ENCODE data around the gene ARHGAP4.

Gene ARHGAP4

GRCh38 chrX:153882086-153882498, 44.0 kb downstream of the ARHGAP4 start:
- DNase-seq (ENCODE audit: low spot score), result peak; percentile 24

GRCh38 chrX:153881281-153881680, 44.8 kb downstream of the ARHGAP4 start:
- no peak for DNase-seq (ENCODE audit: low spot score)

- no peak for DNase-seq (ENCODE audit: low spot score)
Measured at GRCh38 chrX:153880440-153880815, 45.6 kb downstream of the ARHGAP4 start.

DNA sequence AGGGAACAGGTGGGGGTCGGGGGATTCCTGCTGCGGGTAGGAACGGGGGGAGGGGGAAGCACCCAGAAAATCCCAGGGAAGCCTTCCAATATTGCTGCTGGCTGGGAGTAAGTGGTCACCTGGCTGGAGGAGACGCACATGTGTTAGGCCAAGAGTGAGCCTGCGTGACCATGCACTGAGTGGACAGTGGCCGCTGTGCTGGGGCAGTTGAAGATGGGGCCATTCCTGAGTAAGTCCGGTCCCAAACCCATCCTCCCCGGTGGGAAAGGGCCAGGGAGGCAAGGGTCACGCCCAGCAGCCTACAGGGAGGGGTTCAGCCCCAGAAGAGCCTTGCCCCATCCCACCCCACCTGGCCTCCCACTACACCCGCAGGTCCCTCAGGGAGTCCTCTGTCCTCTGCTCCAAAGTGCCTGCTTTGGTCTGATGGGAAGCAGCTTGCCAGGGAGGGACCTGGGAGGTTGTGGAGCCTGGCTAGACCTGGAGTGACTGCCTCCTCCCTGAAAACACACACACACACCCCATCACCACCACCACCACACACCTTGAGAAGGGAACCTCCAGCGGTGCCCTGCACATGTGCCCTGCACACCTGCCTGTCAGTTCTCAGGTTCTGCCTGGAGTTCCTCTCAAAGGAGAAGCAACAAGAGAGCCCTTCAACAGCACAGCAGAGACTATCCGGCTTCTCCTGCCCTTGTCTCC, 46.2 kb downstream of the ARHGAP4 start:
- DNase-seq (ENCODE audit: low spot score), result no peak

GRCh38 chrX:153878969-153879653, 47.0 kb downstream of the ARHGAP4 start:
- no peak for DNase-seq (ENCODE audit: low spot score)

DNA sequence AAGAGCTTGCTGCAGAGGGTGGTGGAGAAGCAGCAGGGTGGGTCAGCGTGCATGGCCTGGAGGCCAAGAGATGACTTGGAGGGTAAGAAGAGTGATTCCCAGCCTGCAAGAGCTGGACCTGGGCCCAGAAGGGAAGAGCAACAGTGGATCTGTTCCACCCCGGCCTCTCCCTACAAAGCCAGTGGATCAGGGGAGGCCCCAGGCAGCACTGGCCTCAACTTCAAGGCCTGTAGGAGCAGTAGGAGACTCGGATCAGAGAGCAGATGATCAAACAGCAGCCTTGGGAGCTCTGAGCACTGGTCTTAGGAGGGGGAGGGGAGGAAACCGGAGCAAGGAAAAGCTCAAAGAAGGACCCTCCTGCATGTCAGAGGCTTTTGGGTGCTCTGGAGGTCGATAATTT, 47.7 kb downstream of the ARHGAP4 start:
- no peak for DNase-seq (ENCODE audit: low spot score)

DNA sequence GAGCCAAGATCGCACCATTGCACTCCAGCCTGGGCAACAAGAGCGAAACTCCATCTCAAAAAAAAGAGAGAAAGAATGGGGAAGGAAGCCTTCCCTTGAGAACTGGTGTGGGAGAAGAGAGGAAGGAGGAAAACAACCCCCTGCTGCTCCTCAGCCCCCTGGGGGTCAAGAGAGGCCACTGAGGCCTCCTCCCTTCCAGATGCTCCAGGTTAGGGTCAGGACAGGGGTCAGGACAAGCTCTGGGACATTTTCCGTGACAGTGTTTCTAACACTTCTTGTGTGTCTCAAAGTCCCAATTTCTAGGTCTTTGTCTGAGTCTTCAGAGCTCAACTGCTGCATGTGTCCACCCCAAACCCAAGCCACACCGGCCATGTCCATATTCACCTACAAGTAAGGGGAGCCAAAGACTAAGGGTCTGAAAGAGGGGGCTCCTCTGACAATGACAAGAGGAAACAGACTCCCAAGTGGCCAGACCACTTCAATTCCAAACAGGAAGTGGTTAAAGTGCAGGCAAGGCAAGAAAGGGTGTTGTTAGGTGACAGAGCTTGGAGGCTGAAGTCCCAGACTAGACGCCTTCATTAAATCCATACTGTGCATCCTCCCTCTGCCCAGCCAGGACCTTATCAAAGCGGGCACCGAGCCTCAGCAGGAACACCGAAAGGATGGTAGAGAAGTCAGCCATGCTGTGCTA, 48.3 kb downstream of the ARHGAP4 start:
- no peak for DNase-seq (ENCODE audit: low spot score)

DNA sequence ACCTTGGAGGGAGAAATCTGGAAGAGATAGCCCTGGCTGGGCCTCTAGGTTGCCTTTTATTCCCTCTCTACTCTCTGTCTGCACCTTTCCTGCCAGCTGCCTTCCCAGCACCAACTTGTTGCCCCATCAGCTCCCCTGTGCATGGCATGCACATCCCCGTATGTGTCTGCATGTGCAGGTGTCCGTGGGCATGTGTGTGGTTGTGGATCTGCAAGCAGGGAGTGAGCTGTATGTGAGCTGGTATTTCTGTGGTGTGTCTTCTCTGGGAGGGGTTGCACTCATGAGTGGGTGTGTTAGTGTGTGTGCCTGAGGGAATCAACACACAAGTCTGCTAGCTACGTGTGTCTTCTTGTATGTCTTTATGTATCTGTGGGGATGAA, 50.0 kb downstream of the ARHGAP4 start:
- no peak for DNase-seq (ENCODE audit: low spot score)

DNA sequence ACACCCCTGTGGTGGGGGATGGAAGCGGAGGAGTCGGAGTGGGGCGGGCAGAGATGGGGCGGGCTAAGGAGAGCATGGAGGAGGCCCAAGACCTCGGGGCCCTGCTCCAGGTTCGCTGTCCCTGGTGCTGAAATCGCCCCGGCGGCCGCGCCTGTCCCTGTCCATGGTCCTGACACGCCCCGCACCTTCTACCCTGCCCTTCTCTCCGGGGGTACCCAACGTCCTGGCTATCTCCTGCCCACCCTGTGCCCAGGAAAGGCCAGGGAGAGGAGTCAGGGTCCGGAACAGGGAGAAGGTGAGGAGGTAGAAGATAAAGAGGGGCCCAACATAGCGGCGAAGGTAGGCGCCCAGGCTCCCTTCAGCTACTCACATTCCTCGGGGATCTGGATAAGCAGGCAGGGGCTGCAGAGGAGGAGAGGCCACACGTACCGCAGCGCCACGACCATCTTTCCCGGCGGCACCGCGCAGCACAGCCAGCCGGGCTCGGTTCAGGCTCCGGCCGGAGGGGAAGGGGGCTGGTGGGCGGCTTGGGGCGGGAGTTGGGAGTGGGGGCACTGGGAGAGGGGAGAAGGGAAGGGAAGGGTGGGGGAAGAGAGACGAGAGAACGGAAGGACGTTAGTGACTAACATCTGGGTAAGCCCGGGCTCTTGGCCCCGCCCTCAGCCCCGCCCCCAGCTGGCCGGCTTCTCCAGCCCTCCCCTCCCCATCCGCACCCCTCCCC, 50.5 kb downstream of the ARHGAP4 start:
- peak; percentile 27 for DNase-seq (ENCODE audit: low spot score)

- no peak for DNase-seq (ENCODE audit: low spot score)
Measured at GRCh38 chrX:153874366-153875125, 51.5 kb downstream of the ARHGAP4 start.

DNA sequence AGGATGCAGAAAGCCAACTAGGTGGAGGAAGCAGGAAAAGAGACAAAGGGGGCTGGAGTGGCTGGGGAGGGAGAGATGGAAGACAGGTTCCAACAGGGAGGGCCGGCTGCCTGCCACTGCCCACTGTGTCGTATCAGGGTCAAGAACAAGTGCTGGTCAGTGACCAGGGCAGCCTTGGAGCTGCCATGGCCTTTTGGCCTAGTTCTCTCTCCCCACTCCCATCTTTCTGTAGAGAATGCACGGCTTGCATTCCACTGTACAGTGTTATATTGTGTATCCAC, 52.0 kb downstream of the ARHGAP4 start:
- DNase-seq (ENCODE audit: low spot score), result no peak

DNA sequence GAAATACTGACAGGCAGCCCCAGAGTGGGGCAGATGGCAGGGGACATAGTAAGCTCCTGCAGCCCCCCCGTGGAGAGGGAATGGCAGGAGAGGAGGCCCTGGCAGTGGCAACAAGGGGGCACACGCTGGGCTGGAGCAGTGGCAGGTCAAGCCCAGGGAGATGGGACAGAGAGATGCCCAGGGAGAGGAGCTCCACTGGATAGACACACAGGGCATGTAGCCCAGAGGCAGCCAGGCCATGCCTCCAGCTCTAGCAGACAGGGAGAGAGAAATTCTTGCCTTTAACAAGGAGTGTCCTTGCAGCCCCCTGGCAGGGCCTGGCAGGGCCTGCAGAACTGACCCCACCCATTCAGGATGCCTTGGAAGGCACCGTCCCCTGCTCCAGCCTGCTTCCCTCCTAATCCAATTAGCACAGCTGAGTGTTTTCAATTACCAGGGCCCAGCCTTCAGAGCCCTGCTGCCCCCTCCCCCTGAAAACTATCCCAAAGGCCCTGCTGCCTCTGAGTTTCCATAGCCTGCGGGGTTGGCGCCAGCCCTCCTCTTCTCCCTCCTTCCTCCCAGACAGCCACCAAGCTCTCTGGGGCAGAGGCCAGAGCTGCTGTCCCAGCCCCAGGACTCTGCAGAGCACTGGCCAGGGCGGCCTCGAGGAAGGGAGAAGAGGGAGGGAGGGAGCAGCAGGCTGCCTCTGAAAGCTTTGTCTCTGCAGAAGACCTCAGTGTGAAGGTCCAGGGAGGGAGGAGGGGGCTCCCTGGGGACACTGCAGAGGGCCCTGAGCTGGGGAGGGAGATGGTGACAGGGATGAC, 52.6 kb downstream of the ARHGAP4 start:
- DNase-seq (ENCODE audit: low spot score), result no peak

DNA sequence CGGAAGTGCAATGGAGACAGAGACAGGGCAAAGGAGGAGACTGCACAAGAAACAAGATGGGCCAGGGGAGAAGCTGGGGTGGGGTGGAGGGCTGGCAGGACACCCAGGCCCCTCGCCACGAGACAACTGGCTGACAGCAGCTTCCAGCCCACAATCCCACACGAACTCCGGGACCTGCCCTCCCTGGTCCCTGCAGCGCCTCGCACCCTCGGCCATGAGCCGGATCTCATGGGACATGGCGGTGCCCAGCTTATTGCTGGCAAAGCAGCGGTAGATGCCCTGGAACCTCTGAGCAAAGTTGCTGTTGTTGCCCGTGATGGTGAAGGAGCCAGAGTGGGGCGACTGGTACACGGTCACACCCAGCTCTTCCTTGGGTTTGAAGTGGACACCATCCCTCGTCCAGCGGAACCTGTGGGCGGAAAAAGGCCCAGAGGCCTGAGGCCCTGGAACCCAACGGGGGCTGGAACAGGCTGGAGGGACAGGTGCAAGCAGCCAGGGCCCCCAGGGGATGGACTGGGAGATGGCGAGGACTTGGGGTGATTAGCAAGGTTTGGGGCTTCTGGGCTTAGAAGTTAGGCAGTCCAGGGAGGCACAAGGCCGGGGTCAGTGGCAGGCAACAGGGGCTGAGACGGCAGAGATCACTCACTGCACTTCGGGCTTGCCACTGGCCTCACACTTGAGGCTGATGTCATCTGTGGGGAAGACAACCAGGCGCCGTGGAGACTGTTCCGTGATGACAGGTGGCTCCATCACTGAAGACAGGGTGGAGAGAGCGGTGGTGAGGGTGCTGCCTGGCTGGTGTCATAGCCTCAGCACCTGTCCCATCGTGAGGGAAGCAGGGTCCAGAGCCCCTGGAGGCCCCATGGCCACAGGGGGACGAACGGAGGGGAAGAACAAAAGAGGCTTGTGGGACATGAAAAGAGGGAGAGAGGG, 53.9 kb downstream of the ARHGAP4 start:
- DNase-seq (ENCODE audit: low spot score), result no peak

GRCh38 chrX:153871451-153871850, 54.6 kb downstream of the ARHGAP4 start:
- no peak for DNase-seq (ENCODE audit: low spot score)

- DNase-seq (ENCODE audit: low spot score), result no peak
Measured at GRCh38 chrX:153870791-153871360, 55.2 kb downstream of the ARHGAP4 start.

GRCh38 chrX:153870288-153870690, 55.8 kb downstream of the ARHGAP4 start:
- no peak for DNase-seq (ENCODE audit: low spot score)

GRCh38 chrX:153869473-153870287, 56.4 kb downstream of the ARHGAP4 start:
- DNase-seq (ENCODE audit: low spot score), result no peak

GRCh38 chrX:153868576-153869472, 57.2 kb downstream of the ARHGAP4 start:
- DNase-seq (ENCODE audit: low spot score), result no peak

Measured in Ammon's horn (tissue), 1 donor.